ENCODE results near the gene NPIPB6.

The NPIPB6 gene

DNA sequence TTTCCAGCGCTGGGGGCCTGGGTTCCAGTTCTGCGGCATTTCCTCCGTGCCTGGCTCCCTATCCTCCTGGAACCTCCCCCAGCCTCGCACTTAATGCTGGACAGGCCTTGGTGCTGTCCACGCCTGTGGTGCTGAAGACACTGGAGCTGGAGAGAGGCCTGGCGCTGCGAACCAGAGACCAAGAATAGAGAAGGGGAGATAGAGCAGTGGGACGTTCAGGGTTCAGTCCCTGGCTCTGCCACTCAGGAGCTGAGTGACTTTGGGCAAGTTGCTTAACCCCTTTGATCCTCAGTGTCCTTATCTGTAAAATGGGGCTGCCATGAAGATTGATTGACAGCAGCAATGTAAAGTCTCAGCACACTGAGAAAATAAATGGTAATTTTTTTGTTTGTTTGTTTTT is 59.1 kb downstream of the NPIPB6 start:
- no peak for DNase-seq (ENCODE audit: low read depth in 1 of 2, low spot score in 1 of 2)
- H3K27me3 ChIP-seq (ENCODE audit: insufficient read depth, poor library complexity, severe bottlenecking): peaks cover 3% of the 10 kb centered on the region
- no peak overlapping the region for H3K4me3 ChIP-seq (replicated peaks; ENCODE audit: insufficient read depth, low read length)
- H3K27ac ChIP-seq (replicated peaks): no peak overlapping the region
- TF ChIP-seq, protein P1, sequence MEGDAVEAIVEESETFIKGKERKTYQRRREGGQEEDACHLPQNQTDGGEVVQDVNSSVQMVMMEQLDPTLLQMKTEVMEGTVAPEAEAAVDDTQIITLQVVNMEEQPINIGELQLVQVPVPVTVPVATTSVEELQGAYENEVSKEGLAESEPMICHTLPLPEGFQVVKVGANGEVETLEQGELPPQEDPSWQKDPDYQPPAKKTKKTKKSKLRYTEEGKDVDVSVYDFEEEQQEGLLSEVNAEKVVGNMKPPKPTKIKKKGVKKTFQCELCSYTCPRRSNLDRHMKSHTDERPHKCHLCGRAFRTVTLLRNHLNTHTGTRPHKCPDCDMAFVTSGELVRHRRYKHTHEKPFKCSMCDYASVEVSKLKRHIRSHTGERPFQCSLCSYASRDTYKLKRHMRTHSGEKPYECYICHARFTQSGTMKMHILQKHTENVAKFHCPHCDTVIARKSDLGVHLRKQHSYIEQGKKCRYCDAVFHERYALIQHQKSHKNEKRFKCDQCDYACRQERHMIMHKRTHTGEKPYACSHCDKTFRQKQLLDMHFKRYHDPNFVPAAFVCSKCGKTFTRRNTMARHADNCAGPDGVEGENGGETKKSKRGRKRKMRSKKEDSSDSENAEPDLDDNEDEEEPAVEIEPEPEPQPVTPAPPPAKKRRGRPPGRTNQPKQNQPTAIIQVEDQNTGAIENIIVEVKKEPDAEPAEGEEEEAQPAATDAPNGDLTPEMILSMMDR (IDR thresholded peaks at IDR 0.05; ENCODE audit: insufficient read depth, low read length): no peak
- TF ChIP-seq, protein P2, sequence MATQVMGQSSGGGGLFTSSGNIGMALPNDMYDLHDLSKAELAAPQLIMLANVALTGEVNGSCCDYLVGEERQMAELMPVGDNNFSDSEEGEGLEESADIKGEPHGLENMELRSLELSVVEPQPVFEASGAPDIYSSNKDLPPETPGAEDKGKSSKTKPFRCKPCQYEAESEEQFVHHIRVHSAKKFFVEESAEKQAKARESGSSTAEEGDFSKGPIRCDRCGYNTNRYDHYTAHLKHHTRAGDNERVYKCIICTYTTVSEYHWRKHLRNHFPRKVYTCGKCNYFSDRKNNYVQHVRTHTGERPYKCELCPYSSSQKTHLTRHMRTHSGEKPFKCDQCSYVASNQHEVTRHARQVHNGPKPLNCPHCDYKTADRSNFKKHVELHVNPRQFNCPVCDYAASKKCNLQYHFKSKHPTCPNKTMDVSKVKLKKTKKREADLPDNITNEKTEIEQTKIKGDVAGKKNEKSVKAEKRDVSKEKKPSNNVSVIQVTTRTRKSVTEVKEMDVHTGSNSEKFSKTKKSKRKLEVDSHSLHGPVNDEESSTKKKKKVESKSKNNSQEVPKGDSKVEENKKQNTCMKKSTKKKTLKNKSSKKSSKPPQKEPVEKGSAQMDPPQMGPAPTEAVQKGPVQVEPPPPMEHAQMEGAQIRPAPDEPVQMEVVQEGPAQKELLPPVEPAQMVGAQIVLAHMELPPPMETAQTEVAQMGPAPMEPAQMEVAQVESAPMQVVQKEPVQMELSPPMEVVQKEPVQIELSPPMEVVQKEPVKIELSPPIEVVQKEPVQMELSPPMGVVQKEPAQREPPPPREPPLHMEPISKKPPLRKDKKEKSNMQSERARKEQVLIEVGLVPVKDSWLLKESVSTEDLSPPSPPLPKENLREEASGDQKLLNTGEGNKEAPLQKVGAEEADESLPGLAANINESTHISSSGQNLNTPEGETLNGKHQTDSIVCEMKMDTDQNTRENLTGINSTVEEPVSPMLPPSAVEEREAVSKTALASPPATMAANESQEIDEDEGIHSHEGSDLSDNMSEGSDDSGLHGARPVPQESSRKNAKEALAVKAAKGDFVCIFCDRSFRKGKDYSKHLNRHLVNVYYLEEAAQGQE (IDR thresholded peaks at IDR 0.05; ENCODE audit: insufficient replicate concordance, low read depth): peak; percentile 97

DNA sequence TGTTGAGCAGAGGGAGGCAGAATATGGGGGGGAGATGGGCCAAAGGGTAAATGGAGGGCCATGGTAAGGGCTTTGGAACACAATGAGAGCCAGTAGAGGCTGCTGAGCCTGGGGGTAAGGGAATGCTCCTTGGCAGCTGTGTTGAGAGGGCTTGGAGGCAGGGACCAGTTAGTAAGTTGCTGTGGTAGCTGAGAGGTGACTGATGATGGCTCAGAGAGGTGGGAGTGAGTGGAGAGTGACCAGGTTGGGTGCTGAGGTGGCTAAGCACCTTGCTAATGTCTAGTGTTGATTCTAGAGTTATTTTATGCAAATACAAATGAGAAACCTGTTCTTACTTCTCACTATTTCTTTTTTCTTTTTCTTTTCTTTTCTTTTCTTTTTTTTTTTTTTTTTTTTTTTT is 60.2 kb downstream of the NPIPB6 start:
- DNase-seq (ENCODE audit: low read depth in 1 of 2, low spot score in 1 of 2): no peak
- no peak overlapping the region for H3K4me3 ChIP-seq (replicated peaks; ENCODE audit: insufficient read depth, low read length)
- no peak overlapping the region for H3K27ac ChIP-seq (replicated peaks)
- TF ChIP-seq SPI1 (IDR thresholded peaks at IDR 0.05; ENCODE audit: borderline replicate concordance, low read depth) (no peak), GABPA (IDR thresholded peaks at IDR 0.05; ENCODE audit: low read depth) (no peak), POLR2AphosphoS5 (IDR thresholded peaks at IDR 0.05; ENCODE audit: low read depth) (no peak)
- TF ChIP-seq, protein P1 (IDR thresholded peaks at IDR 0.05; ENCODE audit: insufficient read depth, low read length): no peak
- TF ChIP-seq, protein P2 (IDR thresholded peaks at IDR 0.05; ENCODE audit: insufficient replicate concordance, low read depth): no peak
- peaks cover 3% of the 10 kb centered on the region for H3K27me3 ChIP-seq (ENCODE audit: insufficient read depth, poor library complexity, severe bottlenecking)

DNA sequence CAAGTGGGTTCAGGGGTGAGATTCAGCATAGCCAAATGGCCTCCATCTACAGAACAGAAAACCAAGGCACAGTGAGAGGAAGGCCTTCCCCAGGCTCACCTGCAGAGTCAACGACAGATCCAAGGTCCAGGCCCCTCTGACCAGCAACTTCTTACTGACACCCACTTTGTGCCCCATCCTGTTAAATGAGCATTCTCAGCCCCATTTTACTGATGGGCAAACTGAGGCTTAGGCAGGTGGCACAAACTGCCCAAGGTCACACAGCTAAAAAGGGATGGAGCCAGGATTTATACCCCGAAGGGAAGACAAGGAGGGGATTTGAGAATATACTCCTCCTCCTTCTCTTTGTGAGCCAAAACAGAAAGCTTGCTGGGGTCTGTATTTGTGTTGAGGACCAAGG is 61.7 kb downstream of the NPIPB6 start:
- TF ChIP-seq GABPA (IDR thresholded peaks at IDR 0.05; ENCODE audit: low read depth): no peak
- TF ChIP-seq, protein P2 (IDR thresholded peaks at IDR 0.05; ENCODE audit: insufficient replicate concordance, low read depth): no peak
- TF ChIP-seq, protein P1 (IDR thresholded peaks at IDR 0.05; ENCODE audit: insufficient read depth, low read length): no peak
- no peak for DNase-seq (ENCODE audit: low read depth in 1 of 2, low spot score in 1 of 2)
- H3K27ac ChIP-seq (replicated peaks): no peak overlapping the region

More for the DNA sequence above, 61.7 kb downstream of the NPIPB6 start:
- Histone ChIP-seq H3K27me3 (ENCODE audit: insufficient read depth, poor library complexity, severe bottlenecking) (peaks cover 3% of the 10 kb centered on the region), H3K4me3 (replicated peaks; ENCODE audit: insufficient read depth, low read length) (no peak overlapping the region)
